Psoas muscle (tissue), 8 donors: Measurements from ENCODE around the gene ADAMTSL3. TPM values are rescaled to one million over a fixed set of nuclear protein-coding genes. Genes with fewer than 3 reads are reported as not detected.
A peak's percentile ranks its signal among the peaks of the same experiment; 100 is the strongest.

ENCODE experiments used
- ATAC-seq, 4 donors: fragments of 200-7000 bp; cut with Tn5 transposase; one replicate each; pipeline ENCODE4 v1.9.1; 2020; ENCODE audit warnings: moderate library complexity in 3 of 4, mild to moderate bottlenecking in 2 of 4
- DNase-seq, 2 donors: peaks; one replicate each; pipeline ENCODE4 v3.0.0-alpha.2; 2020
- H3K27ac ChIP-seq: fragments of 200-600 bp; one replicate; pipeline ENCODE4 v1.8.0; 2022
- H3K27me3 ChIP-seq, 3 donors: fragments of 200-600 bp in 1 of 3; one replicate each; pipeline versions ENCODE4 v1.6.1 to v1.8.0; 2013 to 2022; ENCODE audit warnings: low read length in 2 of 3, mild to moderate bottlenecking in 2 of 3, moderate library complexity in 1 of 3; ENCODE audit not compliant: insufficient read depth in 3 of 3
- H3K36me3 ChIP-seq, 2 donors: fragments of 200-600 bp in 1 of 2; one replicate each; pipeline versions ENCODE4 v1.6.1 to v1.8.0; 2013 to 2022; ENCODE audit warnings: low read depth in 1 of 2, mild to moderate bottlenecking in 1 of 2, moderate library complexity in 1 of 2; ENCODE audit not compliant: insufficient read depth in 1 of 2
- H3K4me1 ChIP-seq: fragments of 200-600 bp; one replicate; pipeline ENCODE4 v1.8.0; 2022
- H3K4me3 ChIP-seq: fragments of 200-600 bp; one replicate; pipeline ENCODE4 v1.8.0; 2022; ENCODE audit warnings: mild to moderate bottlenecking
- H3K9me3 ChIP-seq: fragments of 200-600 bp; one replicate; pipeline ENCODE4 v1.8.0; 2022
- CTCF ChIP-seq: fragments of 200-600 bp; IDR thresholded peaks from one replicate; pipeline ENCODE4 v1.8.0; 2022; ENCODE audit warnings: antibody characterized with exemption
- WGBS, 3 donors: extraction: QIAGEN DNeasy Blood & Tissue Kit; methylation state at CpG; one replicate each; pipeline versions ENCODE4 v1.1.6 to v1.1.7; 2013; 5-methylcytosine and 5-hydroxymethylcytosine counted together
- intact Hi-C, 2 donors: fragments of 100-400 bp; cut with DNase I; formaldehyde crosslinking; loops; one replicate each; pipeline versions ENCODE4 v1.11.0 to v1.14.2; 2022
- polyA plus RNA-seq, 3 donors: library from polyadenylated mRNA; stranded (reverse); fragments of 200-250 nt; gene quantifications; one replicate each; pipeline ENCODE4 v1.2.3, GENCODE V29; 2013
- total RNA-seq, 4 donors: library from RNA; stranded (reverse); fragmentation: NEBNext Ultra II Directional in 2 of 4; extraction: Animal tissue kit (Norgen Biotek cat#: 25700) in 2 of 4; gene quantifications; one replicate each; pipeline versions ENCODE4 v1.2.1 to v1.2.4, GENCODE V29; 2021 to 2023
- donor health status: healthy with polysubstance abuse.
- donor health status: DM: no; HTN: no; CAD: no; lungs with moderate emphysema.
- donor health status: Bipolar disorder and iron deficiency.
- donor health status: healthy.
- donor health status: DM: yes; HTN: yes; CAD: no.
- donor health status: DM: no; HTN: no; CAD: no.
- donor health status: DM: no; HTN: no; CAD: no.
- donor health status: DM: yes; HTN: yes; CAD: no.

ADAMTSL3 gene
- total and polyA plus RNA-seq, 7 donors, result 0.35 to 12.8 (median 2.1) TPM

- no peaks in the 10 kb centered on the region for H3K9me3 ChIP-seq
- TF ChIP-seq CTCF, result no peak
- no peaks in the 10 kb centered on the region for H3K36me3 ChIP-seq
- H3K4me1 ChIP-seq, result no peaks in the 10 kb centered on the region
- intact Hi-C loops, result no loop called here
- WGBS, 3 donors, result 86 to 89% (median 89%) methylated on average over 2 of the region's 2 CpGs
- H3K27me3 ChIP-seq, result no peaks in the 10 kb centered on the region
- no peak overlapping the region for H3K4me3 ChIP-seq
- ATAC-seq, result no peak
- H3K27ac ChIP-seq, result no peak overlapping the region
- no peak for DNase-seq
Measured at GRCh38 chr15:83887961-83888360, 234.0 kb downstream of the ADAMTSL3 start.

GRCh38 chr15:83889995-83890394 lies 236.1 kb downstream of the ADAMTSL3 start:
- peak overlapping the region; percentile 37 for H3K27ac ChIP-seq
- no peaks in the 10 kb centered on the region for H3K4me1 ChIP-seq
- H3K27me3 ChIP-seq, result no peaks in the 10 kb centered on the region
- no peaks in the 10 kb centered on the region for H3K36me3 ChIP-seq
- no peak for DNase-seq
- 58 to 65% (median 59%) methylated on average over 3 of the region's 3 CpGs for WGBS, 3 donors
- ATAC-seq, result peak in 1 of 4 donors; percentile 21
- H3K4me3 ChIP-seq, result no peak overlapping the region
- no peaks in the 10 kb centered on the region for H3K9me3 ChIP-seq
- intact Hi-C loops, result no loop called here
- no peak for TF ChIP-seq CTCF

- Histone ChIP-seq H3K4me3 (no peak overlapping the region), H3K27ac (peak overlapping the region; percentile 37), H3K4me1 (no peaks in the 10 kb centered on the region), H3K9me3 (no peaks in the 10 kb centered on the region), H3K36me3 (no peaks in the 10 kb centered on the region), H3K27me3 (no peaks in the 10 kb centered on the region)
- DNase-seq (no peak), ATAC-seq (peak in 3 of 4 donors; percentile 61 to 85 (median 84))
- 2 to 9% (median 3%) methylated on average over 1 of the region's 1 CpG for WGBS, 3 donors
- intact Hi-C loops, result no loop called here
- TF ChIP-seq CTCF, result no peak
Measured at GRCh38 chr15:83890587-83890986, 236.7 kb downstream of the ADAMTSL3 start.

GRCh38 chr15:83892498-83892897 lies 238.6 kb downstream of the ADAMTSL3 start:
- ATAC-seq, result no peak
- H3K27me3 ChIP-seq, result no peaks in the 10 kb centered on the region
- H3K27ac ChIP-seq, result no peak overlapping the region
- 96 to 98% (median 97%) methylated on average over 4 of the region's 4 CpGs for whole genome bisulfite sequencing, 3 donors
- no peak for TF ChIP-seq CTCF
- no peaks in the 10 kb centered on the region for H3K4me1 ChIP-seq
- DNase-seq, result no peak
- no peak overlapping the region for H3K4me3 ChIP-seq
- no peaks in the 10 kb centered on the region for H3K36me3 ChIP-seq
- intact Hi-C loops, result no loop called here
- H3K9me3 ChIP-seq, result no peaks in the 10 kb centered on the region

GRCh38 chr15:83893308-83893707 lies 239.4 kb downstream of the ADAMTSL3 start:
- intact Hi-C loops, result no loop called here
- 93 to 97% (median 95%) methylated on average over 3 of the region's 3 CpGs for WGBS, 3 donors
- no peak for DNase-seq
- H3K27me3 ChIP-seq, result no peaks in the 10 kb centered on the region
- no peaks in the 10 kb centered on the region for H3K4me1 ChIP-seq
- no peaks in the 10 kb centered on the region for H3K9me3 ChIP-seq
- no peak for TF ChIP-seq CTCF
- H3K4me3 ChIP-seq, result no peak overlapping the region
- no peaks in the 10 kb centered on the region for H3K36me3 ChIP-seq
- no peak for ATAC-seq
- no peak overlapping the region for H3K27ac ChIP-seq
